Fibroblast of lung (primary cell): ENCODE measurements around the gene BCL2L11. TPM values are rescaled to one million over a fixed set of nuclear protein-coding genes. Genes with fewer than 3 reads are reported as not detected.

Experiments used
- DNase-seq, 2 donors: peaks; one replicate each; pipeline versions ENCODE4 v3.0.0 to v3.0.0-alpha.2; 2010; ENCODE audit warnings: low read depth in 2 of 2
- H2AFZ ChIP-seq: 2 replicates; pipeline ENCODE4 v1.5.1; 2012; ENCODE audit warnings: low read length, control low read depth, inconsistent platforms
- H3K27ac ChIP-seq: 2 replicates; pipeline ENCODE4 v1.5.1; 2011; ENCODE audit warnings: low read length, control low read depth; ENCODE audit not compliant: insufficient read depth
- H3K27me3 ChIP-seq: 2 replicates; pipeline ENCODE4 v1.5.1; 2011; ENCODE audit warnings: mild to moderate bottlenecking, low read length; ENCODE audit not compliant: control insufficient read depth, insufficient read depth
- H3K36me3 ChIP-seq: 2 replicates; pipeline ENCODE4 v1.5.1; 2011; ENCODE audit warnings: low read length; ENCODE audit not compliant: control insufficient read depth, insufficient read depth
- H3K4me1 ChIP-seq: 2 replicates; pipeline ENCODE4 v1.5.1; 2011; ENCODE audit warnings: low read length; ENCODE audit not compliant: control insufficient read depth, insufficient read depth; ENCODE audit errors: extremely low read depth
- H3K4me2 ChIP-seq: 2 replicates; pipeline ENCODE4 v1.5.1; 2011; ENCODE audit warnings: low read length, control low read depth; ENCODE audit not compliant: insufficient read depth; ENCODE audit errors: extremely low read depth
- H3K4me3 ChIP-seq, 4 experiments: fragments of 200-600 bp in 1 of 4; sonication (generic) in 1 of 4; replicated peaks in 1 of 4; 2 replicates each; pipeline ENCODE4 v1.5.1; 2011 to 2016; ENCODE audit warnings: low read length in 4 of 4, low read depth in 3 of 4, mild to moderate bottlenecking in 3 of 4, control low read depth in 2 of 4, inconsistent platforms in 1 of 4, mixed read lengths in 1 of 4; ENCODE audit not compliant: insufficient read depth in 1 of 4; ENCODE audit errors: control extremely low read depth in 1 of 4
- H3K79me2 ChIP-seq: 2 replicates; pipeline ENCODE4 v1.5.1; 2012; ENCODE audit warnings: mild to moderate bottlenecking, low read length, inconsistent platforms; ENCODE audit not compliant: control insufficient read depth, insufficient read depth
- H3K9ac ChIP-seq: 2 replicates; pipeline ENCODE4 v1.5.1; 2011; ENCODE audit warnings: mild to moderate bottlenecking, low read length, control low read depth; ENCODE audit not compliant: insufficient read depth
- H3K9me3 ChIP-seq: 2 replicates; pipeline ENCODE4 v1.5.1; 2012; ENCODE audit warnings: low read depth, low read length; ENCODE audit not compliant: control insufficient read depth, insufficient read depth
- H4K20me1 ChIP-seq: 2 replicates; pipeline ENCODE4 v1.5.1; 2011; ENCODE audit warnings: low read length; ENCODE audit not compliant: control insufficient read depth, insufficient read depth; ENCODE audit errors: extremely low read depth
- EZH2 ChIP-seq: IDR thresholded peaks from 2 replicates; pipeline ENCODE4 v1.5.1; 2012; ENCODE audit warnings: low read length, control low read depth, mild to moderate bottlenecking; ENCODE audit errors: missing control alignments
- polyA plus RNA-seq, 2 donors: library from polyadenylated mRNA; depleted of rRNA in 1 of 2; stranded (reverse) in 1 of 2; unstranded in 1 of 2; fragments of >200 nt; gene quantifications; 2 replicates each; pipeline ENCODE4 v1.2.1, GENCODE V29; 2011 to 2012; ENCODE audit warnings: missing spikeins in 1 of 2
- total RNA-seq: library from RNA; depleted of rRNA; stranded (reverse); fragments of >200 nt; gene quantifications from 2 replicates; pipeline ENCODE4 v1.2.1, GENCODE V29; 2014
- TF ChIP-seq, protein P1 (sequence below), 2 donors: IDR thresholded peaks in 1 of 2; conservative IDR thresholded peaks in 1 of 2; 1 replicate in 1 of 2; 2 replicates in 1 of 2; pipeline ENCODE4 v1.5.1; 2011 to 2012; ENCODE audit warnings: low read length in 2 of 2, control low read depth in 1 of 2, inconsistent platforms in 1 of 2, low read depth in 1 of 2, mild to moderate bottlenecking in 1 of 2

Gene BCL2L11
- total and polyA plus RNA-seq, 2 donors (not counting 1 experiment from before 2014, with no cell fraction given) = 1.5 to 10.2 TPM

DNA sequence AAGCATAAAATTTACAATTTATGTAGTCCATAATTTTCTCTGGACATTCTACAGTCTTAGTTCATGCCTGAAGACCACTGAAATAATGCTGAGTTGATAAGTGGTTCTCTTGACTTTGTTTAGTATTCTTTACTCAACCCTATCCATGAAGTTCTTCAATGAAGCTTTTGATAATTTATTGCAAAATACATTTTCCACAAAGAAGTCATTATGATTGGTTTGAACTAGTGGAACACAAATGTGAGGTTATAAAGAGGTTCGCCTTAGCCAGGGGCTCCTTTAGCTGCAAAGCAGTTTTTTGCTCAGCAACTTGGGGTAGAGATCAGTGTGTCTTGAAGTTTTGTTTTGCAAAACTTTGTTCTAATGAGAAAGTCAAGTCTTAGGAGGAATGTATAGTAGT is 5.9 kb downstream of the BCL2L11 start:
- H4K20me1 ChIP-seq = no peaks in the 10 kb centered on the region
- H2AFZ ChIP-seq = no peak overlapping the region
- no peak overlapping the region for H3K27ac ChIP-seq
- H3K79me2 ChIP-seq = no peaks in the 10 kb centered on the region
- no peaks in the 10 kb centered on the region for H3K9me3 ChIP-seq
- H3K9ac ChIP-seq = no peak overlapping the region
- no peak for TF ChIP-seq EZH2
- TF ChIP-seq, protein P1, sequence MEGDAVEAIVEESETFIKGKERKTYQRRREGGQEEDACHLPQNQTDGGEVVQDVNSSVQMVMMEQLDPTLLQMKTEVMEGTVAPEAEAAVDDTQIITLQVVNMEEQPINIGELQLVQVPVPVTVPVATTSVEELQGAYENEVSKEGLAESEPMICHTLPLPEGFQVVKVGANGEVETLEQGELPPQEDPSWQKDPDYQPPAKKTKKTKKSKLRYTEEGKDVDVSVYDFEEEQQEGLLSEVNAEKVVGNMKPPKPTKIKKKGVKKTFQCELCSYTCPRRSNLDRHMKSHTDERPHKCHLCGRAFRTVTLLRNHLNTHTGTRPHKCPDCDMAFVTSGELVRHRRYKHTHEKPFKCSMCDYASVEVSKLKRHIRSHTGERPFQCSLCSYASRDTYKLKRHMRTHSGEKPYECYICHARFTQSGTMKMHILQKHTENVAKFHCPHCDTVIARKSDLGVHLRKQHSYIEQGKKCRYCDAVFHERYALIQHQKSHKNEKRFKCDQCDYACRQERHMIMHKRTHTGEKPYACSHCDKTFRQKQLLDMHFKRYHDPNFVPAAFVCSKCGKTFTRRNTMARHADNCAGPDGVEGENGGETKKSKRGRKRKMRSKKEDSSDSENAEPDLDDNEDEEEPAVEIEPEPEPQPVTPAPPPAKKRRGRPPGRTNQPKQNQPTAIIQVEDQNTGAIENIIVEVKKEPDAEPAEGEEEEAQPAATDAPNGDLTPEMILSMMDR (conservative IDR thresholded peaks at IDR 0.05 in 1 of 2, IDR thresholded peaks at IDR 0.05 in 1 of 2; ENCODE audit: low read depth in 1 of 2, low read length in 2 of 2) = no peak
- H3K4me1 ChIP-seq = peaks cover 3% of the 10 kb centered on the region
- no peaks in the 10 kb centered on the region for H3K36me3 ChIP-seq
- H3K4me2 ChIP-seq = no peak overlapping the region
- H3K4me3 ChIP-seq = no peak overlapping the region
- no peak for DNase-seq
- no peaks in the 10 kb centered on the region for H3K27me3 ChIP-seq

GRCh38 chr2:111127351-111127750 is 6.6 kb downstream of the BCL2L11 start:
- no peak overlapping the region for H3K4me3 ChIP-seq
- no peak overlapping the region for H3K9ac ChIP-seq
- H3K79me2 ChIP-seq = no peaks in the 10 kb centered on the region
- H3K4me1 ChIP-seq = no peaks in the 10 kb centered on the region
- no peaks in the 10 kb centered on the region for H3K27me3 ChIP-seq
- DNase-seq = no peak
- no peak overlapping the region for H2AFZ ChIP-seq
- no peak overlapping the region for H3K27ac ChIP-seq
- H3K36me3 ChIP-seq = no peaks in the 10 kb centered on the region
- H3K9me3 ChIP-seq = no peaks in the 10 kb centered on the region
- H3K4me2 ChIP-seq = no peak overlapping the region
- no peaks in the 10 kb centered on the region for H4K20me1 ChIP-seq
- TF ChIP-seq, protein P1 (conservative IDR thresholded peaks at IDR 0.05 in 1 of 2, IDR thresholded peaks at IDR 0.05 in 1 of 2; ENCODE audit: low read depth in 1 of 2, low read length in 2 of 2) = no peak
- TF ChIP-seq EZH2 = no peak

- no peaks in the 10 kb centered on the region for H3K27me3 ChIP-seq
- H3K4me1 ChIP-seq = no peaks in the 10 kb centered on the region
- H3K4me2 ChIP-seq = no peak overlapping the region
- H2AFZ ChIP-seq = no peak overlapping the region
- no peak for TF ChIP-seq EZH2
- TF ChIP-seq, protein P1 (conservative IDR thresholded peaks at IDR 0.05 in 1 of 2, IDR thresholded peaks at IDR 0.05 in 1 of 2; ENCODE audit: low read depth in 1 of 2, low read length in 2 of 2) = no peak
- no peaks in the 10 kb centered on the region for H4K20me1 ChIP-seq
- no peak overlapping the region for H3K27ac ChIP-seq
- H3K9me3 ChIP-seq = no peaks in the 10 kb centered on the region
- no peak for DNase-seq
- H3K4me3 ChIP-seq = no peak overlapping the region
- H3K36me3 ChIP-seq = no peaks in the 10 kb centered on the region
- H3K79me2 ChIP-seq = no peaks in the 10 kb centered on the region
- no peak overlapping the region for H3K9ac ChIP-seq
Observed at GRCh38 chr2:111128096-111128495, 7.4 kb downstream of the BCL2L11 start.
